GM23338 (cell line): ENCODE results near the gene RAB3GAP1.

Experiments
- CREB1 ChIP-seq: fragments of 250-450 bp; sonication (Bioruptor Pico); IDR thresholded peaks from 2 replicates; pipeline ENCODE4 v1.5.0; 2020; ENCODE audit warnings: low read depth, mild to moderate bottlenecking, moderate library complexity
- CTCF ChIP-seq, 2 experiments: fragments of 200-600 bp in 1 of 2; sonication (generic) in 1 of 2; conservative IDR thresholded peaks; 2 replicates each; pipeline versions ENCODE4 v1.5.1 to v1.6.1; 2016 to 2017; ENCODE audit warnings: antibody characterized with exemption in 2 of 2, low read depth in 2 of 2, mild to moderate bottlenecking in 2 of 2, moderate library complexity in 1 of 2
- ETS1 ChIP-seq: IDR thresholded peaks from 2 replicates; pipeline ENCODE4 v1.6.1; 2016; ENCODE audit warnings: antibody characterized with exemption
- EZH2 ChIP-seq: fragments of 200-600 bp; sonication (generic); IDR thresholded peaks from one replicate; pipeline ENCODE4 v1.8.0; 2017; ENCODE audit warnings: antibody characterized with exemption, mild to moderate bottlenecking, low read depth; ENCODE audit not compliant: unreplicated experiment
- EZH2phosphoT487 ChIP-seq: fragments of 200-600 bp; sonication (generic); IDR thresholded peaks from one replicate; pipeline ENCODE4 v1.8.1; 2018; ENCODE audit warnings: antibody characterized with exemption; ENCODE audit not compliant: unreplicated experiment
- JUNB ChIP-seq: IDR thresholded peaks from one replicate; pipeline ENCODE4 v1.6.1; 2016; ENCODE audit warnings: antibody characterized with exemption; ENCODE audit not compliant: unreplicated experiment
- NANOG ChIP-seq: IDR thresholded peaks from 2 replicates; pipeline ENCODE4 v1.6.1; 2016; ENCODE audit warnings: antibody characterized with exemption, borderline replicate concordance
- POLR2AphosphoS5 ChIP-seq: IDR thresholded peaks from 2 replicates; pipeline ENCODE4 v1.6.1; 2016; ENCODE audit warnings: antibody characterized with exemption, low read depth
- REST ChIP-seq: IDR thresholded peaks from one replicate; pipeline ENCODE4 v1.6.1; 2018; ENCODE audit warnings: antibody characterized with exemption; ENCODE audit not compliant: unreplicated experiment
- ZNF114 ChIP-seq: fragments of 250-450 bp; sonication (Bioruptor Pico); IDR thresholded peaks from 2 replicates; pipeline ENCODE4 v1.5.0; 2020; ENCODE audit warnings: mild to moderate bottlenecking, moderate library complexity
- ZNF331 ChIP-seq: fragments of 250-450 bp; sonication (Bioruptor Pico); IDR thresholded peaks from 2 replicates; pipeline ENCODE4 v1.5.0; 2020; ENCODE audit warnings: low read depth, mild to moderate bottlenecking, moderate library complexity
- ZNF462 ChIP-seq: fragments of 250-450 bp; sonication (Bioruptor Pico); IDR thresholded peaks from 2 replicates; pipeline ENCODE4 v1.5.0; 2020; ENCODE audit warnings: mild to moderate bottlenecking, moderate library complexity

DNA sequence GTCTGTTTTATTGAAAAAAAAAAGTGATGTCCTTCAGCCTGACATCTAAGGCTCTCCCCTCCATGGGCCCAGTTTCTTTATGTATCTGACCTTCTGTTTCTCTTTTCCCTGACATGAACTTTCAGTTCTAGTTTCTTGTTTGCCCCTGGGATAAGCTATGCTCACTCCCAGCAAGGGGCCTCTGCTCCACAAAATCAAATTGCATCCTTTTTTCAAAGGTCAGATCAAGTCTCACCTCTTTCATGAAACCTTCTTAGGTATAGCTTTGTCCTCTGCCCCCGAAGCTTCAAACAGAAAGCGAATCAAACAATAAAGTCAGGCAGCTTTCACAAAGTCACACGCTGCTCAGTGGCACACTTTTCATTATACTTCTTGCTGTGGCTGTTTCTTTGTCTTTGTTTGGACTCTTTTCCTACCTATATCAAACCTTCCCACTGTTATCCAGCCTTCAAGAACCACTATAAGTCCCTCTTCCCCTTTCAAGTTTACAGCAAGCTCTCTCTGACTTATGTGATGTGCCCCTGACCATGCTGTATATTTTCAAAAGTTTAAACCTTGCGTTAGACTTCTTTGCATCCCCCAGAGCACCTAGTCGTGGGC is 28.1 kb upstream of the RAB3GAP1 start:
- no peak for TF ChIP-seq CTCF (conservative IDR thresholded peaks at IDR 0.05; ENCODE audit: low read depth in 2 of 2)
- TF ChIP-seq EZH2 = no peak
- no peak for TF ChIP-seq ETS1
- no peak for TF ChIP-seq POLR2AphosphoS5
- no peak for TF ChIP-seq ZNF462 (CRISPR knock-in tag)
- no peak for TF ChIP-seq CREB1 (CRISPR knock-in tag)
- TF ChIP-seq REST = no peak
- TF ChIP-seq EZH2phosphoT487 = no peak
- no peak for TF ChIP-seq JUNB
- TF ChIP-seq NANOG = no peak
- TF ChIP-seq ZNF331 (CRISPR knock-in tag) = no peak
- no peak for TF ChIP-seq ZNF114 (CRISPR knock-in tag)
